Stimulated activated CD4-positive, alpha-beta T cell treated with anti-CD3 and anti-CD28 coated beads, Interleukin-4, amount 100 ng/mL, for 48 hours (primary cell): Measurements from ENCODE around the gene HLX.

Experiments used
- DNase-seq, 2 donors: peaks; one replicate each; pipeline ENCODE4 v3.0.0-alpha.2; 2020; ENCODE audit warnings: low read depth in 2 of 2

The HLX gene

DNA sequence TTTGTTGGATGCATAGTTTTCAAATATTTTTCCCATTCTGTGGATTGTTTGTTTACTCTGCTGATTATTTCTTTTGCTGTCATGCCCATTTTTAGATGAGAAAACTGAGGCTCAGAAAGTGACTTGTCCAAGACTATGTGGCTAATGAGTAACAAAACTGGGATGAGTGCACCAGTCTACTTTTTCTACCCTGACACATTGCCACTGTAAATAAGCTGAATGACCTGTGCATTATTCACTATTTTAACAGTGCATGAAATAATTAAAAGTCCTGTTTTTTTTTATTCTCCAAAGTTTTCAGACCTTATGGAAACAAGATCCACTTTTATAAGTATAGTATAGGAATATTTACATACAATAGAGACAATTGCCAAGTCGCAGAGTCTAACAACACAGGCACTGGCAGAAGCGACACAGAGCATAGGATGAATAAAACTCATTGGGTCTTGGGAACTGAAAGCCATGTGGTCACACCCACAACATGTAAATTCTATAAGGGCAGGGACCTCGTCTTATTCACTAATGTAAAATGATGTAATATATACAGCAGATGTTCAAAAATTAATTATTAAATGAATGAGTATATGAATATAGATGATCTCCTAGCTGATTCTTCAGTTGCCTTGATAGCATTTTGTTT is 45.2 kb downstream of the HLX start:
- no peak for DNase-seq

DNA sequence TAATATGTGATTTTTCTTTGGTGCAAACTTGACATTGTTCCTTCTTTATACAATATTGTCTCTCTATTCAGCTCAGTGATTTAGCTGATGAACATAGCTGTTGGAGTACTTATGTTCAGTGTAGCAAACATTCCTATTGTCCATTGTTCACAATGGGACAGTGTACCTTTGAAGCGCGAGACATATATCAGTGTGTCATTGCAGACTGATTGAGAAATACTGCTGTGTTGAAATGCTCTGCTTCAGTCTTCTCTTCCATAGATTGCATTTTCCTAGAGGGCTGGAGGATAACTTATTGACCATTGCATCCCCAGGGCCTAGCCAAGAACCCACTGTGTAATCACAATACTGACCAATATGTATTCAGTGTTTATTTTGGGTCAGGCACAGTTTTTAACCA is 46.5 kb downstream of the HLX start:
- no peak for DNase-seq

DNA sequence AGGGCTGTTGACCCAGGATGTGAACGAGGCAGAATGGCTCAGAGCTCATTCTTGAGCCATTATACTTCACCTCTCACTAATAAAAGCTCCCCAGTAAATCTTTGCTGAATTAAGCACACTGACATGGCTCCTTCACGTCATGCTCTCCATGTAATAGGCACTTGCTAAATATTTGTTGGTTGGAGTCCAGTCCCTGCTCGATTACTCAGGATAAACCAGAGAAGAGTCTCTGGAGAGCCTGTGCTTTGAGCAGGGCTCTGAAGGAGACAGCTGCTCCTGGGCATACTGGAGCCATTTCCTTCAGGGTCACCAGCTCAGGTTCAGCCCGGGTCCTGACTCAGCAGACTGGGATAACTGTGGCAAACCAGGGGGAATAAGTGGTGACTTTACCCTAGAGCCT is 46.9 kb downstream of the HLX start:
- DNase-seq, result no peak

DNA sequence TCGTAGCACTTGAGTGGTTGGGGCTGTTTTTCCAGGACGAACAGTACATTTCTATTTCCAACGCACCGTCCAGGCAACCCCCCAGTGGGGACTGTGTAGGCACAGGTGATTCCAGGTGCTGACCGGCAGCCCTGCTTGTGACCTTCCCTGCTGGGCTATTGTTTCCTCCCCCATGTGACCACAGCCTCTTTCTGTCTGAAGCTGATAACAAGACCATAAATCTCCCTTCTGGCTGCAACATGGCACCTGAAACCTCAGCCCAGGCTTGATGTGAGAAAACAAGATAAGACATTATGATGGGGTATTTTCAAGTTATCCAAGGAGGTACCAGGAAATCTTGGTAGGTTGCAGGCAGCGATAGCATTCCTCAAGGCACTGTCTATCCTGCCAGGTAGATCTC is 48.2 kb downstream of the HLX start:
- no peak for DNase-seq

DNA sequence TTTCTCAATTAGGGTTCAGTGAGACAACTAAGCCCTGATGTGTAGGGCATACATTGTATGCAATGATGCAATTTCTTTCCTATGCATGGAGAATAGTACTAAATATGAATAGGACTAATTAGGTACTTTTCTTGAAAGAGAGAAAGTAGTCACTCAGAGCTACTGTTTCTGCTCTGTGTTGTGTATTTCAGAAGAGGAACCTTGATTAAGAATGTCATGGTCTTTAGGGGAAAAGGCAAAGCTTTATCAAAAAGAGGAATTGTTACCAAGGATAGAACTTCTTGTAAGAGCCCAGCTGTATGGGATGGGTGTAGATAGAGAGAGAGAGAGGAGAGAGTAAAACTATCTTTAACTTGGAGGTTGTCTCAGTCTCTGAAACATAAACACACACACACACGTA is 49.1 kb downstream of the HLX start:
- DNase-seq, result no peak

DNA sequence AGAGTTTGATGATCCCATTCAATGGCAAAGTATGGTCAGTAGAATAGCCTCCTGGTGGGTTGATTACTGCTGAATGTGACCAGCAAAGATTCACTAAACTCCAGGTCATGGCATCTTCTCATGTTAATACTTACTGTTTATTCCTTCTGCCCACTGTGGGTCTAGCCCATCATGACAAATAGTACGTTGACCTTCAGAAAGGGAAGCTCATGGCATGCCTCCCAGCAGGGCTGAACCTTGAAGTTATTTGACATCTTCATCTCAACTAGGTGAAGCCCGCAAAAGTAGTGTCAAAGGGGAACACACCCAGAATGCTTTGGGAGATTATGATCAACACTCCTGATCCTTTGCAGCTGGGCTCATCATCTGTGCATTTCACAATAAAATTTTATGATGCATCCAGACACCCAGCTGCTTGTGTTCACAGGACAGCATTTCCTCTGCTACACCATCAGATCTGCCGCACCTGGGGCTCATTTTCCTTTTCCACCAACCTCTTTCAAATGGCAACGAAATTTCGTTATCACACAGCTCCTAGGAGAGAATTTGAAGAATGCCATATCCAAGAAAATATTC is 49.6 kb downstream of the HLX start:
- DNase-seq, result no peak

DNA sequence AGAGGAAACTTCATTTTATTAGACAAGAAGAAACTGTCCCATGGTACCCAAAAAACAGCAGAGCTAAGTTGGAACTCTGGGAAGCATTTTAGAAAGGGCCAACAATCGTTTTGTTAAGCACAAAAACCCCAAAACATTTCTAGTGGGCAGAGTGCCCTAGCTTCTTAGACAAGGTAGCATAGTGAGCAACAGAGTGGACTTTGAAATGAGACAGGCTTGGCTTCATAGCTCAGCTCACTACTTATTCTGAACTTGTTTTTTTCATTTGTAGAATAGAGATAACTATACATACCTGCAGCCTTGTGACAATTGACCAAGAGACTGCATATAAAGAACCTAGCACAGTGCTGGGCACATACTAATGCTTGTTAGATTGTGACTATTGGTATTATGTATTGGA is 50.1 kb downstream of the HLX start:
- DNase-seq, result no peak
